Nephron (organoid): Measurements from ENCODE around the gene TIPIN.

Experiments used
- H3K27ac Mint-ChIP-seq, 3 experiments: 2 replicates each; pipeline ENCODE4 v1.8.0; 2020; ENCODE audit warnings: mixed read lengths in 3 of 3, mild to moderate bottlenecking in 2 of 3, moderate library complexity in 1 of 3
- H3K27me3 Mint-ChIP-seq: 2 replicates; pipeline ENCODE4 v1.8.0; 2021; ENCODE audit warnings: low read depth, mild to moderate bottlenecking, moderate library complexity, mixed read lengths
- H3K36me3 Mint-ChIP-seq: 2 replicates; pipeline ENCODE4 v1.8.0; 2020; ENCODE audit warnings: low read depth, mixed read lengths
- H3K4me1 Mint-ChIP-seq: 2 replicates; pipeline ENCODE4 v1.8.0; 2020; ENCODE audit warnings: mixed read lengths
- H3K4me3 Mint-ChIP-seq, 3 experiments: 2 replicates each; pipeline ENCODE4 v1.8.0; 2020; ENCODE audit warnings: mild to moderate bottlenecking in 3 of 3, mixed read lengths in 3 of 3, moderate library complexity in 2 of 3
- H3K9me3 Mint-ChIP-seq: 2 replicates; pipeline ENCODE4 v1.8.0; 2020; ENCODE audit warnings: mixed read lengths
- TF ChIP-seq, protein P1 (sequence below), 3 experiments: fragments of 200-600 bp; sonication (generic); IDR thresholded peaks; one replicate each; pipeline ENCODE4 v1.5.0; 2021; ENCODE audit warnings: antibody characterized with exemption in 3 of 3; ENCODE audit not compliant: unreplicated experiment in 3 of 3

Gene TIPIN

DNA sequence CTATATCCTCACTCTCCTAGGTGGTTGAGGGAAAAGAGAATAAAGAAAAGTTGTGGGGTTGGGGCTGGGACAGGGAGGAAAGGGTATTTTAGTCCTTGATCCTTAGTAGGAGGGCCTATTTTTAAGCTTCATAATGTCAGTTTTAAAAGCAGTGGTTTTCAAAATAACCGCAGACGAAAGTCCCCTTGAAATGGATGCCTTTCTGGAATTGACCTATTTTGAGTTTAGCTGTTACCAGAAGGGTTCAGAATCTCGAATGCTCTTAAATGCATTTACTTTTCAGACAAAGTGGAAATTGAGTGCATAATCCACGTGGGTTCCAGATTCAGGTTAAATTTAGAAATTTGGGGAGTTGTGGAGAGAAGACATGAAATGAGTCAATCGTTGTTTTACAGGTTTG lies 46.8 kb upstream of the TIPIN start:
- no peaks in the 10 kb centered on the region for H3K9me3 Mint-ChIP-seq
- H3K27me3 Mint-ChIP-seq: no peaks in the 10 kb centered on the region
- TF ChIP-seq, protein P1, sequence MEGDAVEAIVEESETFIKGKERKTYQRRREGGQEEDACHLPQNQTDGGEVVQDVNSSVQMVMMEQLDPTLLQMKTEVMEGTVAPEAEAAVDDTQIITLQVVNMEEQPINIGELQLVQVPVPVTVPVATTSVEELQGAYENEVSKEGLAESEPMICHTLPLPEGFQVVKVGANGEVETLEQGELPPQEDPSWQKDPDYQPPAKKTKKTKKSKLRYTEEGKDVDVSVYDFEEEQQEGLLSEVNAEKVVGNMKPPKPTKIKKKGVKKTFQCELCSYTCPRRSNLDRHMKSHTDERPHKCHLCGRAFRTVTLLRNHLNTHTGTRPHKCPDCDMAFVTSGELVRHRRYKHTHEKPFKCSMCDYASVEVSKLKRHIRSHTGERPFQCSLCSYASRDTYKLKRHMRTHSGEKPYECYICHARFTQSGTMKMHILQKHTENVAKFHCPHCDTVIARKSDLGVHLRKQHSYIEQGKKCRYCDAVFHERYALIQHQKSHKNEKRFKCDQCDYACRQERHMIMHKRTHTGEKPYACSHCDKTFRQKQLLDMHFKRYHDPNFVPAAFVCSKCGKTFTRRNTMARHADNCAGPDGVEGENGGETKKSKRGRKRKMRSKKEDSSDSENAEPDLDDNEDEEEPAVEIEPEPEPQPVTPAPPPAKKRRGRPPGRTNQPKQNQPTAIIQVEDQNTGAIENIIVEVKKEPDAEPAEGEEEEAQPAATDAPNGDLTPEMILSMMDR (IDR thresholded peaks at IDR 0.05; ENCODE audit: unreplicated experiment in 3 of 3): no peak
- H3K27ac Mint-ChIP-seq: peak overlapping the region; percentile 69 to 91 (median 89)
- H3K36me3 Mint-ChIP-seq: peaks cover 3% of the 10 kb centered on the region
- peaks cover 73% of the 10 kb centered on the region for H3K4me1 Mint-ChIP-seq
- H3K4me3 Mint-ChIP-seq: peak overlapping the region in 1 of 3 experiments; percentile 47

- H3K27ac Mint-ChIP-seq: peak overlapping the region; percentile 63 to 91 (median 89)
- peaks cover 68% of the 10 kb centered on the region for H3K4me1 Mint-ChIP-seq
- no peaks in the 10 kb centered on the region for H3K9me3 Mint-ChIP-seq
- peak overlapping the region in 2 of 3 experiments; percentile 60 to 69 for H3K4me3 Mint-ChIP-seq
- TF ChIP-seq, protein P1 (IDR thresholded peaks at IDR 0.05; ENCODE audit: unreplicated experiment in 3 of 3): no peak
- no peaks in the 10 kb centered on the region for H3K27me3 Mint-ChIP-seq
- H3K36me3 Mint-ChIP-seq: peaks cover 6% of the 10 kb centered on the region
These were observed 46.3 kb upstream of the TIPIN start for GRCh38 chr15:66402761-66403284.

DNA sequence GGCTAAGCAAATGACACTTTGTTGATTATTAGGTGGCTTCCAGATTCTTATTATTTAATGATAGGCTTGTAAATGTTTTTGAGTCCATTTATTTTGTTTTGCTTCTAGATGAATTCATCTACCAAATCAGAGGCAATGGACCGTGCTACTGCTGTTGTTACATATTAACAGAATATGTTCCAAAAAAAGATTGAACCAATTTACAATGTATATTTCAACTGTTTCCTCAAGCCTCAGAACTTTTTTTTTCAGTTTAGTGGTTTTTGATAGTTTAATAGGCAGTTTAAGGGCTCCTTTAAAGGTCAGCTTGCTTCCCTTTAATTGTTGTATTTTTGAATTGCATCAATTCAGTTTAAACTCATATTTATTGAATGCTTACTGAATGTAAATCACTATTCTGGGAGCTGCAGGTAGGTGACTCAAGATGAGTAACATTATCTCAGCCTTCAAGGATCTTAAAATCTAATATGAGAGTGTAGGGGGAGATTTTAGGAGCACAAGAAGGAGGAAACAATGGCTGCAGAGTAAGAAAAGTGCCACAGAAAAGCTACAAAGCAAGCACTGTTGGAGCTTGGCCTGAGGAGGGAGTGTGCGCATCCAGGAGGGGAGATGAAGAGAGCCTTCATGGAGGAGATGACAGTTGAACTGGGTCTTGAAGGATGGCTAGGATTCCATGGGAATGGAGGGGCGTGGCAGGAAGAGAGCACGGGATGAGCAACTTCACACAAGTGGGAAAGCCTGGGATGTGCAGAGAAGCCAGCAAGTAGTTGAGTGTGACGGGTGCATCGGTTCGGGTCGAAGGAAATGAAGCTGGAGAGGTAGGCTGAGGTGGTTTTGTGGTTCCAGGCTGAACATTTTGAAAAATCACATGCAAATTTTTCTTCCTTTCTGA lies 44.9 kb upstream of the TIPIN start:
- H3K4me3 Mint-ChIP-seq: peak overlapping the region in 2 of 3 experiments; percentile 81 to 82
- peaks cover 12% of the 10 kb centered on the region for H3K36me3 Mint-ChIP-seq
- TF ChIP-seq, protein P1 (IDR thresholded peaks at IDR 0.05; ENCODE audit: unreplicated experiment in 3 of 3): no peak
- no peaks in the 10 kb centered on the region for H3K9me3 Mint-ChIP-seq
- H3K4me1 Mint-ChIP-seq: peaks cover 58% of the 10 kb centered on the region
- H3K27ac Mint-ChIP-seq: peak overlapping the region; percentile 6 to 83 (median 16)
- no peaks in the 10 kb centered on the region for H3K27me3 Mint-ChIP-seq

DNA sequence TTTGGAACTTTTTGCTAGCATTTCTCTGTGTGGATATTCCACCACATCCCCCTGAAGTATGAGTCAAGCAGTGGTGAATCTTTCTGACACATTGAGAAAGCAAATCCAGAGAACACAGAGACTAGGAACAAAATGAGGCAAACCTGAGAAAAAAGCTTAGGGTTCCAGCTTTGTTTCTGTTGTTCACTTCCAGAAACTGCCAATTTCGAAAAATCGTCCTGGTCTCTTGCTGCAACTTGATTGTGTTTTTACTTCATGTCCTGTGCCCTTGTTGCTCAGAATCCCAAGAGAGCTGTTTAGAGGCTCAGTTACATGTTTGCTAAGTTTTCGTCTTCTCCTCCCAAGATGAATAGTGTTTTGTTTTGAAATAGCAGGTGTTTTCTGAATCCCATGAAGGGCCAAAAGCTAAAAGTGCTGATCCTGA lies 43.9 kb upstream of the TIPIN start:
- Mint-ChIP-seq H3K4me1 (peaks cover 48% of the 10 kb centered on the region), H3K27me3 (no peaks in the 10 kb centered on the region), H3K9me3 (no peaks in the 10 kb centered on the region), H3K27ac (peak overlapping the region in 2 of 3 experiments; percentile 16 to 40), H3K36me3 (peaks cover 13% of the 10 kb centered on the region), H3K4me3 (no peak overlapping the region)
- TF ChIP-seq, protein P1 (IDR thresholded peaks at IDR 0.05; ENCODE audit: unreplicated experiment in 3 of 3): no peak

DNA sequence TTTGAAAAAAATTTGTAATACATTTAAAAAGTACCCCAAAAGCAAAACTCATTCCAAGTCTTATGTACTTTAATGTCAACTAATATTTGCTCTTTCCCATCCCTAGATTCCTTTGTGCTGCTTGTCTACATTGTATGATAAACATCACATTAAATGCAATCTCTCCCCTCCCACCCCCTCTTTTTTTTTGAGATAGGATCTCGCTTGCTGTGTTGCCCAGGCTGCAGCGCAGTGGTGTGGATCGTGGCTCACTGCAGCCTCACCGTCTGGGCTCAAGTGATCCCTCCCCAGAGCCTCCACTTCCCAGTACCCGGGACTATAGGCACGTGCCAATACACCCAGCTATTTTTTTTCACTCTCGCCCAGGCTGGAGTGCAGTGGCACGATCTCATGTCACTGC lies 42.8 kb upstream of the TIPIN start:
- Mint-ChIP-seq H3K4me3 (no peak overlapping the region), H3K9me3 (no peaks in the 10 kb centered on the region), H3K27me3 (no peaks in the 10 kb centered on the region), H3K36me3 (peaks cover 16% of the 10 kb centered on the region), H3K4me1 (peaks cover 40% of the 10 kb centered on the region), H3K27ac (no peak overlapping the region)
- TF ChIP-seq, protein P1 (IDR thresholded peaks at IDR 0.05; ENCODE audit: unreplicated experiment in 3 of 3): no peak
